ENCODE results near the gene OSBPL3.

The OSBPL3 gene

DNA sequence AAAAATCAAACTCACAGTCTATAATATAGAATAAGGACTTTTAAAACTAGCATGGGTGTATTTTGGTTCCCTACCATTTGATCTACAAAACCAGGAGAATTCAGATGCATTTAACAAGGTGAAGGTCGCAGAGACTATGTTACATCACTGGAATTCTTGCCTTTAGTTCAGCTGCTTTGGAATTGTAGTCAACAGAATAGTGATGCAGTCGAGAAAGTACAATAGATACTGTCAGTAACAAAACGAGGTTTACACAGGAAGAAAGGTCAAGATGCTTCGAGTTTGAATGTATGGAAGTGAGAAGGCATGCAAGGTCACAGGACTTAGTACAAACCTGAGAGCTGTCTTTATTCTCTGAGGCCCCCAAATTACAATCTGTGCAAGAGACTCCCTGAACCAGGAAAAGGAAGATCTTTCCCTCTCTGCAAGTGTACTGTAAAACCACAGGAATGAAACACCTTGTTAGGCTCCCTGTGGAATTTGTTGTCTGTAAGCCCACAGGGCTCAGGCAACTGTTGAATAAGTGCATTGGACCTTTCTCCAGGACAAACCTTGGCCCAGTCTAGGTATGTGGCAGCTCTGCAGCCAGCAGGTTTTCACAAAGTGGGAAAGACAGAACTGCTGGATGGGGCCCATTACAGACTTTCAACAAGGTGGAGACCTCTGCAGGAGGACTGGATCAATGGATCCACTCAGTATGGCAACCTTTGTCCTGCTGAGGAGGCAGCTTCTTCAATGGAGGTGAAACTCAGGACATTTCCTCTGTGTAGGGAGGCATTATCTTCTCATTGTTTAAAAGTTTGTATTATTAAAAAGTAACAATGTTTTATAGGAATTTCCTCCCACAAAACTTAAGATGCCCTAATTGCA, 121.6 kb downstream of the OSBPL3 start:
- DNase-seq = no peak

GRCh38 chr7:24857623-24858022, 122.4 kb downstream of the OSBPL3 start:
- no peak for DNase-seq

DNA sequence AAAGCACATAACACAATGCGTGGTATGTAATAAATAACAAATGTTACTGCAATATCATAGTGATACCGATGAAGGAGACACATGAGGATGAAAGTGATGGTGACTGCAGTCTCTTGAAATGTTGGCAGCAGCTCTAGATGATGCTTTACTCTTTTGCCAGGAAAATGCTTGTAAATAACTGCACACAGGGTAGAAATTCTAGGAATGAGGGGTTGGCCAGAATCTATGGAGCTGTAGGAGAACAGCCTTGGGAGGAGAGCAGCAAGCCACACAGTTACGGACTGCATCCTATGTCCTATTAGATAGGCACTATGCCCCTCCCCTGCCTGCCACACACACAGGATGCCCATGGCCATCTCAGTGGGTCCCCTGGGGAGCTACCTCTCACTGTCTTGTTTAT, 125.1 kb downstream of the OSBPL3 start:
- DNase-seq = no peak

- no peak for DNase-seq
Observed at GRCh38 chr7:24851786-24852185, 128.2 kb downstream of the OSBPL3 start.

GRCh38 chr7:24848878-24849277, 131.1 kb downstream of the OSBPL3 start:
- no peak for DNase-seq

DNA sequence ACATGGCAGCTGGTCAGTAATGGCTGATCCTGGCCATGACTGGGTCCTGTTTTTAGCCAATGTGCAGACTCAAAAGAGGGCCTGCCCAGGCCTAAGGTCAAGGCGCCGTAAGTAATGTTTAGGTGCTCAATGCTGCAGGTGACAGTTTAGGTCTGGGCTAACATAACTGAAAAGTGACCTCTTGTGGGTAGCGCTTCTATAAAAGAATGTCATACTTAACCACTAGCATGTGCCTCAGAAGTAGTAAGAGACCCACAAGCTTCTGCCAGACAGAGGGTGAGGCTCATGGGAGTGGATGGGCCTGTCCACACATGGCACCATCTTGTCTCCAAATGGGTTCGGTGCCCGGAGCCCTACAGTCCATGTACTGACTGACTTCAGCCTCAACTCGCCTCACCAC, 132.2 kb downstream of the OSBPL3 start:
- no peak for DNase-seq

DNA sequence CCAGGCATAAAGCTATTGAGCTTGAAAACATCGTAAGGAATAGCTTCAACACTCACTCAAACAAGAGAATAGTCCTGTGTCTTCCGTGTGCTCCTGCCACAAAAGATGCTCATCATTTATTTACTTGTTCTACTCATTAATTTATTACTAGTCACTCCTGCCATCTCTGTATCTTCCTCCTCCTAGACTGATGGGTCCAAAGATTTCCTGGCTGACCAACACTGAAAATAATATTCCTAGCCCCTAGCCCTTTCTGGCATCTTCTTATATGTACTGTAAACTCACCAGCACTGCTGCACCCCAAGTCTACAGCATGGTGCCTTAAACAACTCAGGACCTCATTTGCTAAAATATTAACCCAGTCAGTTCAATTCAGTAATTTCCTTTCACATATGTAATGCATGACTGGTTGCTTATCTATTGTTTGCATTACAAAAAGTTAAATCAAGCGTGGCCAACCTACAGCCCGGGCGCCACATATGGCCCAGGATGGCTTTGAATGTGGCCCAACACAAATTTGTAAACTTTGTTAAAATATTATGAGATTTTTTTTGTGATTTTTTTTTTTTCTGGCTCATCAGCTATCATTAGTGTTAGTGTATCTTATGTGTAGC, 136.1 kb downstream of the OSBPL3 start:
- DNase-seq = no peak

- no peak for DNase-seq
Observed at GRCh38 chr7:24842449-24843241, 137.3 kb downstream of the OSBPL3 start.

DNA sequence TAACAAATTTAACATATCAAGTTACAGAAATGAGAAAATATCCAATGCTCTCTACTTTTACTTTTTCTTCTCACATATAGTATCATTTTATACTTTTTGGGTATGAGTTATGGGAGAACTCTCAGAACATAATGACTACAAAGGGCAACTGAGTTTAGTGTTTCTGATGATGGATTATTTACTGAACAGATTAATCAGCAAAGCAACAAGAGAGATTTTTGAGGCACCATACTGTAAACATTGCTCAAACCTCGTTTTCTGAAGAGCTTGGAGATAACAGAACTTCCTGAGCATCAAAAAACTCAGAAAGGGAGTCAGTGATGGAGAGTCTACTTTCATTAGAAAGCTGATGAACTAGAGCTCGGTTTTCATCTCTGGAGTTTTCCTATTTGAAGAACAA, 137.9 kb downstream of the OSBPL3 start:
- no peak for DNase-seq

- no peak for DNase-seq
Observed at GRCh38 chr7:24840563-24840962, 139.4 kb downstream of the OSBPL3 start.

DNA sequence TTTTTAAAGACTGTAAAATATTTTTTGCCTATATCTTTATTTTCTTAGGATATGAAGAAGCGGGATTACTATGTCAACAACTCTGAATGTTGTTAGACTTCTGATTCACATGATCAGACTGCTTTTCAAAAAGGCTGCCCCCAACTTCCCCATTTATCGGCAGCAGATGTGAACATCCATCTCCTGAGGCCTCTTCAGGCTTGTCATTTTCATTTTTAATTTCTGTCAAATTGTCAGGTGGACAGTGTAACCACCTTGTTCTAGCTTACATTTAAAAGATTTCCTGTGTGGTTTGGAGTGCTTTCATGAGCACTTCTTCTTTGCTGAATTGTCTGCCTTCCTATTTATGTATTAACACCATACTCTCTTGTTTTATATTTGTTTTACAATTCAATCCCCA, 143.9 kb downstream of the OSBPL3 start:
- DNase-seq = no peak

DNA sequence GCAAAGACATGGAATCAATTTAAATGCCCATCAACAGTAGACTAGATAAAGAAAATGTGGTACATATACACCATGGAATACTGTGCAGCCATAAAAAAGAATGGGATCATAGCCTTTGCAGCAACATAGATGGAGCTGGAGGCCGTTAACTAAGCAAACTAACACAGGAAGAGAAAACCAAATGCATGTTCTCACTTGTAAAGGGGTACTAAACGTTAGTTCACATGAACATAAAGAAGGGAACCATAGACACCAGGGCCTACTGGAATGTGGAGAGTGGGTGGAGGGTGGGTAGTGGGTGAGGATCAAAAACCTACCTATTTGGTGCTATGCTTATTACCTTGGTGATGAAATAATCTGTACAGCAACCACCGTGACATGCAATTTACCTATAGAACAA, 144.3 kb downstream of the OSBPL3 start:
- DNase-seq = no peak

- no peak for DNase-seq
Observed at GRCh38 chr7:24834128-24834798, 145.7 kb downstream of the OSBPL3 start.

- no peak for DNase-seq
Observed at GRCh38 chr7:24833549-24833948, 146.4 kb downstream of the OSBPL3 start.

DNA sequence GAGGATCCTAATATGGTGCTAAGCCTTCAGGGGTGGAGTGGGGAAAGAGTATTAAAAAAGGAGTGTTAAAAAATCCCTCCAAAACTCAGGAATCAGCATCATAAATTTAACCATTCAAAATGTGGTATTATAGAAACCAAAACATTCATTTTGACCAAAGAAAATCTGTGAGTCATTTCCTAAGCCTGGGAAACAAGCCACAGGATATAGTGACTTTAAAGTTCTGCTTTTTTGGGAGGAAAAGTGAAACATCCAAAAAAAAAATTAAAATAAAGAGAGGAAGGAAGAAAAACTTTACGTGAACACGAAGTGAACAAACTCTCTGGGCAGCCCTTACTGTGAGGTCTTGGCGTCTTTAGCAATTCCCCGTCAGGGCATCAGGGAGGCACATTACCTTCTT, 148.7 kb downstream of the OSBPL3 start:
- no peak for DNase-seq

DNA sequence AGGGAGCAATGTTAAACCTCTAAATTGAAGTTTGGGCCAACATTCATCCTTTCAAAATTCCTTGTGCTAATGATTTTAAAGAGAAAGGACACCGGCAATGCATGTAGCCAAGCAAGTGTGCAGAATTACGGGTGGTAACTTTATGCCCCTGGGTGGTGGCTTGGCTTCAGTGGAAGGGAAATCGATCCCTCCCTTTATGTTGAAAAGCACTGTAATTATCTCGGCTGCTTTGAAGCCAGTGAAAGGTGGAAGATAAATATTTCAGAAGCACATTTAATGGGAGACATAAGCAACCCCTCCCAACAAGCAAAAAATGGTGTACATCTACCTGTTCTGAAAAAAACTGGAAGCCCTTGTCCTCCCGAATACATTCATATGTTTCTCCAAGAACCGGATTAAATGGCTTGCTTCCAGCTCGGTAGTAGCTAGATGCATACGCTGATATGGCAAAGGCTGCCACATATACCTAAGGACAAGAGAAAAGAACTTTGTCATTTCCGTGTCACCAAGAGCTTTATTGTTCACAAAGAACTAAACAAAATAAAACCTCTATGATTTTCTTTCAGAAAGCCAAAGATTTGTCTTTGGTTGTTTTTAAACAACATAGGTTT, 149.4 kb downstream of the OSBPL3 start:
- no peak for DNase-seq

DNA sequence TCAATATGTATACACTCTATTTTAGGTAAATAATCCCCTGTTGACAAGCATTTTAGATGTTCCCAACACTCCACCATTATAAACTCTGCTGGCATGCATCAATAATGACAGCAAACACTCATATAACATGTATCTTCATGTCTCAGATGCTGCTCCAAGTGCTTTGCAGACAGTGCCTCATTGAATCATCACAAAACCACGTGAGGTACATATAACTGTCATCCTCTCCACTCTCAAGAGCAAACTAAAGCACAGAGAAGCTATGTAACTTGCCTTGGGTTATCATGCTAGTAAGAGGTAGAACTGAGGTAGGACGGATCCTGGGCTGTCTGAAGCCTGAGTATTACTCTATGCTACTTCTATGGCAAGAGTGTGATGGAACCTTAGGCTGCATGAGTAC, 150.2 kb downstream of the OSBPL3 start:
- no peak for DNase-seq

DNA sequence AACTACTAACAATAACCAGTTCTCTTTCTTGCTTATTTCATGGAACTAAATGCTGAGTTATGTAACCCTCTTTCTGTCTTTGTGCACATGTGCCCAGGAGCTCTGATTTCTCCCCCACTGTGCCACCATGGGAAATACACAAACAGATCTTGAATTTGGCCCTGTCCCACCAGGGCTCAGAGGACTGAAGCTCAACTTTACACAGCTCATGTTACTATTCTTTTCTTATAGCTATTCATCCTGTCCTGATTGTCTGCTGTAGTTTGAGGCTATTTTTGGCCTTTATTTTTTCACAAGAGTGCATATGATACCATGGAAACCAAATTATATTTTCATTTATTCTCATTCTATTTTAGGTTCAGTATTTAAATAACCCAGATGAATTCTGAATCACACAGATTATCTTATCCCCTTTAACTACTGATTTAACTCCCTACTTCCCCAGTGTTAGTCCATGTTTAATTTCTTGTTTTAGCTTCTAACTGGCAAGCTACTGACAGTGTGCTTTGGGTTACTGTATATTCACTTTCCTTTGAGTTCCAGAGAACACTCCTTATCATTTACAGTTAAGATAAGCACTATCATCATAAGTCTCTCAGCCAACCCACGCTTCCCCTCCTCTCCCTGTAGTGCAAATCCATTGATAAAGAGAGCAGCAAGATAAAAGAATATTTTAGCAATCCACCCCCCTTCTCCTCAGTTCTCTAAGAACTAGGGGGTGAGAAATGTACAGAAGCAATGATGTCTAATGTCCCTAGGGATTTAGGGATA, 150.9 kb downstream of the OSBPL3 start:
- no peak for DNase-seq

DNA sequence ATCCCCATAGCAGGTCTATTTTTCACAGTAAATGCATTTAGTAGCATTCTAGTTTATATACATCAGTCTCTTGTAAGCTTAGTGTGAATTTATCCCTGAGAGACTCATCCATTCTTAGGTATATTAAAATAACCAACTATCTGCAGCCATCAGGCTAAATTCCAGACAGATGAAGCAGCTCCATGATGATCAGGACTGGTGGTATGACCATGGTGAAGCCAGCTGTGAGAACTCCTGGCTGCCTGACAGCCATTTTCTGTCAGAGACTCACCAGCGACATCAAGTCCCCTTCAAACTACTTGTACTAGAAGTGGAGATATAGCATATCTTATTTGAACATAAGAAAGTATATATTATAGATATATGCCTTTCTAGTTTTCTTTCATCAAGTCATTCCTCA, 152.4 kb downstream of the OSBPL3 start:
- no peak for DNase-seq

GRCh38 chr7:24827027-24827426, 153.0 kb downstream of the OSBPL3 start:
- DNase-seq = no peak

DNA sequence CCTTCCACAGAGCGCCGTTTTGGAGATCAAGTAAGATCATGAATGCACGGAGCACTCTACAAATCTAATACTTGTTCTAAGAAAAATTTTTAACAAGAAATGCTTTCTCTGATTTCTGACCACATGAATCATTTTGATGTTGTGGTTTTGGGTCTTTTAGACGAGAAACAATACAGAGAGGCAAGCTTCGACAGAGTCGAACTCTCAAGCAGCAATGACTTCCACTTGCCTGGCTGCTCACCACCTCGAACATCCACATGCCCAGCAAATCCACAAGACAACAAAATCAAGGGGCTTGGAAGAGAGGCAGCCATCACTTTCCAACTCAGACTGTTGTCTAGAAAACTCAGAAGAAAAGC, 153.3 kb downstream of the OSBPL3 start:
- DNase-seq = no peak
